A549 treated with AZD2906 at 1 μM for 4 hours (cell line): ENCODE results near the gene CDY2B. TPM values are rescaled to one million over a fixed set of nuclear protein-coding genes. Genes with fewer than 3 reads are reported as not detected.

Source experiments
- total RNA-seq: library from RNA; stranded (reverse); fragments of 200-300 nt; extraction: Qiagen RNA extraction; gene quantifications from 5 replicates; pipeline ENCODE4 v1.2.3, GENCODE V29; 2022

CDY2B gene, protein sequence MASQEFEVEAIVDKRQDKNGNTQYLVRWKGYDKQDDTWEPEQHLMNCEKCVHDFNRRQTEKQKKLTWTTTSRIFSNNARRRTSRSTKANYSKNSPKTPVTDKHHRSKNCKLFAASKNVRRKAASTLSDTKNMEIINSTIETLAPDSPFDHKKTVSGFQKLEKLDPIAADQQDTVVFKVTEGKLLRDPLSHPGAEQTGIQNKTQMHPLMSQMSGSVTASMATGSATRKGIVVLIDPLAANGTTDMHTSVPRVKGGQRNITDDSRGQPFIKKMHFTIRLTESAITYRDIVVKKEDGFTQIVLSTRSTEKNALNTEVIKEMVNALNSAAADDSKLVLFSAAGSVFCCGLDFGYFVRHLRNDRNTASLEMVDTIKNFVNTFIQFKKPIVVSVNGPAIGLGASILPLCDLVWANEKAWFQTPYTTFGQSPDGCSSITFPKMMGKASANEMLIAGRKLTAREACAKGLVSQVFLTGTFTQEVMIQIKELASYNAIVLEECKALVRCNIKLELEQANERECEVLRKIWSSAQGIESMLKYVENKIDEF
- not detected in 5 replicates for total RNA-seq

DNA sequence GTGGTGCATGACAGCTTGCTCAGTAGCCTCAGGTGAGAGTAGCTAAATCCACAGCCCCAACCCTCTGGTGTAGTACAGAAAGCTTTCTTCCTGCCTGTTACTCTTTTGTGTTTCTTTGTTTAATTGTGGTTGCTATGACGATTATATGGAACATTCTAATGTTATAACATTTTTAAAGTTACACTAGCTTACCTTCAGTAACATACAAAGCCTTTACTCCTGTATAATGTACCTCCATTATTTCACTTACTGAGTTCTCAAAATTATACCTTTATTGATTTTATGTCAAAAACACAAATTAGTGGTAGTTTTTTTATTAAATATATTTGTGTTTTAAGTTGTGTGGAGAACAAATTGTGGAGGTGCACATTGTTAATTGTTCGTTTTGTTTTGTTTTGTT is at the start of gene CDY2B:
Gene CDY2B, minus strand, starts transcription at position 101 of the 400 bp plus-strand sequence. CDS start 328 bp downstream, outside the sequence.

Other genes with a start within 250 kb of the CDY2B start
- not detected in 5 replicates for gene CDY2A, start 145.6 kb upstream of the CDY2B start, total RNA-seq